ENCODE results near the gene TSPAN14. TPM values are rescaled to one million over a fixed set of nuclear protein-coding genes. Genes with fewer than 3 reads are reported as not detected.

The TSPAN14 gene
- total and polyA plus RNA-seq, 12 donors = 13.1 to 112 (median 45.5) TPM

DNA sequence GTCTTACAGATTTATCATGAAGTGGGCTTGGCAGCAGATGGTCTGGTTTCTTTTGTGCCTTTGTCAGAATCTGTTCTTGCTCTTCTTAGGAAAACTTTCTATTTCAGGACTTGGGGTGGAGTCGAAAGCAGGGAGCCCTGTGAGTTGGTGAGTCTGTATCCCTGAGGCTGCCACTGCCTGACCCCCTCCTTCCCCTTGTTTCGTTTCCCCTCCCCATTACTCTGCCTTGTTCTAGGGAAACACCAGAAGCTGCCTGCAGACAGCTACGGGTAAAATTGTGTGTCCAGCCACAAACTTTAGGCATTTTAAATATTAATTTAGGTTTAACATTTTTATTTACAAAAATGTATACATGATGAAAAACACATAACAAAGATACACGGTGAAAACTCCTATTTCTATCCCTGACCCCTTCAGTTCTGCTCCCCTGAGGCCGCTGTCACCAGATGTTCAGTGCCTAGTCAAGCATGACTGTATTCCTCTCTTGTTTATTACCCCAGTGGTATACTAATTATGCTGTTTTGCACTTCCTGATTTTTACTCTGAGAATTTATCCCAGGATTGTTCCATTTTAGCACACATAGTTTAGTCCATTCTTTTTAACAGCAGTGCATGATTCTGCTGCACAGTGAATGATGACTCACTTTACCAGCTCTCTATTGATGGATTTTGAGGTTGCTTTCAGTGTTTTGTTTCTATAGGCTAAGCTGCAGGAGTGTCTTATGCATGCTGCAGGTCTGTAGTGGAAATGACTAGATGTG, 9.1 kb downstream of the TSPAN14 start:
- TF ChIP-seq, protein P1, sequence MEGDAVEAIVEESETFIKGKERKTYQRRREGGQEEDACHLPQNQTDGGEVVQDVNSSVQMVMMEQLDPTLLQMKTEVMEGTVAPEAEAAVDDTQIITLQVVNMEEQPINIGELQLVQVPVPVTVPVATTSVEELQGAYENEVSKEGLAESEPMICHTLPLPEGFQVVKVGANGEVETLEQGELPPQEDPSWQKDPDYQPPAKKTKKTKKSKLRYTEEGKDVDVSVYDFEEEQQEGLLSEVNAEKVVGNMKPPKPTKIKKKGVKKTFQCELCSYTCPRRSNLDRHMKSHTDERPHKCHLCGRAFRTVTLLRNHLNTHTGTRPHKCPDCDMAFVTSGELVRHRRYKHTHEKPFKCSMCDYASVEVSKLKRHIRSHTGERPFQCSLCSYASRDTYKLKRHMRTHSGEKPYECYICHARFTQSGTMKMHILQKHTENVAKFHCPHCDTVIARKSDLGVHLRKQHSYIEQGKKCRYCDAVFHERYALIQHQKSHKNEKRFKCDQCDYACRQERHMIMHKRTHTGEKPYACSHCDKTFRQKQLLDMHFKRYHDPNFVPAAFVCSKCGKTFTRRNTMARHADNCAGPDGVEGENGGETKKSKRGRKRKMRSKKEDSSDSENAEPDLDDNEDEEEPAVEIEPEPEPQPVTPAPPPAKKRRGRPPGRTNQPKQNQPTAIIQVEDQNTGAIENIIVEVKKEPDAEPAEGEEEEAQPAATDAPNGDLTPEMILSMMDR (IDR thresholded peaks at IDR 0.05) = no peak
- TF ChIP-seq POLR2A (IDR thresholded peaks at IDR 0.05) = no peak
- intact Hi-C loops (cut with DNase I) = no loop called here
- Histone ChIP-seq H3K27me3 (no peaks in the 10 kb centered on the region), H3K9me3 (replicated peaks in 1 of 3) (no peaks in the 10 kb centered on the region), H3K4me3 (peak overlapping the region in 1 of 4 donors; percentile 20), H3K36me3 (replicated peaks in 1 of 2) (no peaks in the 10 kb centered on the region), H3K27ac (peak overlapping the region in 2 of 5 donors; percentile 63 to 76), H3K4me1 (replicated peaks in 1 of 2) (peaks cover 38 to 95% of the 10 kb centered on the region in 2 donors)
- DNase-seq = no peak
- 41 to 54% (median 49%) methylated on average over 5 of the region's 5 CpGs for WGBS, 4 donors

DNA sequence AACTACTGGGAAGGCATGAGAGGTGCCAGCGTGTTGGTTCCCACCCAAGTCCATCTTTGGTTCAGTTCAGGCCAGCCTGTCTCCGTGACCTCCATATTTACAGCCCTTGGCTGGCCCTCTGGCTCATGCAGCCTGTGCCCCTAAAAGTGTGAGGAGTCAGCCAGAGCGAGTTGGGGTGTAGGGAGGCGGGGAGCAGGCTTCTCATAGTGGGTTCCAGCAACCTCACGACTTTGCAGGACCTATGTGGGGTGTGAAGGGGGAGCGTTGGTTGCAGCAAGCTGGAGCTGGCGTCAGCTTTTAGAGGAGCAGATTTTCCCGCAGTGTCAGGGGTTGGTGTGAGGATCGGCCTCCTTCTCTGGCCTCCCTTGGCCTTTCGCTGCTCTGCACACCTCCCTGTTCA, 9.8 kb downstream of the TSPAN14 start:
- Histone ChIP-seq H3K27me3 (no peaks in the 10 kb centered on the region), H3K4me1 (replicated peaks in 1 of 2) (peaks cover 38 to 90% of the 10 kb centered on the region in 2 donors), H3K36me3 (replicated peaks in 1 of 2) (no peaks in the 10 kb centered on the region), H3K4me3 (no peak overlapping the region), H3K9me3 (replicated peaks in 1 of 3) (no peaks in the 10 kb centered on the region), H3K27ac (peak overlapping the region in 2 of 5 donors; percentile 49 to 63)
- intact Hi-C loops (cut with DNase I) = no loop called here
- 85 to 93% (median 90%) methylated on average over 10 of the region's 10 CpGs for WGBS, 4 donors
- TF ChIP-seq POLR2A (IDR thresholded peaks at IDR 0.05) = no peak
- TF ChIP-seq, protein P1 (IDR thresholded peaks at IDR 0.05) = no peak
- DNase-seq = no peak

DNA sequence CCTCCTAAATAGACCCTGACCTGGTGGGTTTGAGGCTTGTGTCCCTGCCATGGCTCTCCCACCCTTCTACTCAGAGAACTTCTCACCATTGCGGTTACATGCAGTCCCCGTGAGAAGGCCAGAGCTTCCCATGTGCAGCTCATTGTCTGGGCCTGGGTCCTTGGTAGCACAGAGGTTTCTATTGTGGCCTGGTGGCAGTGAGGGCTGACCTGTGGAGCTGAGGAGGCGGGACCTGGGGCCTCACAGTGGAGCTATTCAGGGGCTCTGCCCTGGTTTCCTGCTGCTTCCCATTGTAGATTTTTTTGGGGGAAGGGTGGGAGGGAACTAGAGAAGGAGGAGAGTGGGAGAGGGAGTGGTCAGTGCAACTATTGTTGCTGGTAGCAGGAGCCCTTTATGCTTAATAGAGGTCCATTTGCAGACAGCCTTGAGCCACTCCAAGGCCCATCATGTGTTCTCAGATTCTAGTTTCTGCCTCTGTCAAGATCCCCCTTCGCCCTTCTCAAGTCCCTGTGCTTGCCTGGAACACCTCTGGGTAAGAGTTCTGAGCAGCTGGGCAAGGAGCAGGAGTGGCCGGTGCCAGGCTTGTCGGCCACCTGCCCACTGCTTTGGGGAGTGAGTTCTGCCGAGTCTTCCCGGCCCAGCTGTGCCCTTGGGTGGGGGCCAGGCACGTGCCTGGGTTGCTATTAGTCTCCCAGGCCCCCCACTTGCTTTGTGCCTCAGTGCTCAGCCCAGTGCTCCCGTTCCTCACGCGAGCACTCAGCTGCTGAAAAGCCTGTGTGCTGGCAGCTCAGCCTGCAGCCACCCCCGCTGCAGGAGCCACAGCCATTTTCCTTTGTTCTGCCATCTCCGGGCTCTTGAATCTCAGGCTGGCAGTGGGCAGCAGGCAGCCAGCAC, 10.7 kb downstream of the TSPAN14 start:
- Histone ChIP-seq H3K36me3 (replicated peaks in 1 of 2) (peaks cover 0 to under 1% of the 10 kb centered on the region in 2 donors), H3K4me3 (no peak overlapping the region), H3K27me3 (no peaks in the 10 kb centered on the region), H3K4me1 (replicated peaks in 1 of 2) (peaks cover 38 to 89% of the 10 kb centered on the region in 2 donors), H3K27ac (peak overlapping the region in 2 of 5 donors; percentile 32 to 49), H3K9me3 (replicated peaks in 1 of 3) (no peaks in the 10 kb centered on the region)
- peak in 1 of 7 donors; percentile 44 for DNase-seq
- intact Hi-C loops (cut with DNase I) = no loop called here
- TF ChIP-seq, protein P1 (IDR thresholded peaks at IDR 0.05) = no peak
- no peak for TF ChIP-seq POLR2A (IDR thresholded peaks at IDR 0.05)
- WGBS, 4 donors = 47 to 70% (median 57%) methylated on average over 5 to 14 of the region's 14 CpGs

DNA sequence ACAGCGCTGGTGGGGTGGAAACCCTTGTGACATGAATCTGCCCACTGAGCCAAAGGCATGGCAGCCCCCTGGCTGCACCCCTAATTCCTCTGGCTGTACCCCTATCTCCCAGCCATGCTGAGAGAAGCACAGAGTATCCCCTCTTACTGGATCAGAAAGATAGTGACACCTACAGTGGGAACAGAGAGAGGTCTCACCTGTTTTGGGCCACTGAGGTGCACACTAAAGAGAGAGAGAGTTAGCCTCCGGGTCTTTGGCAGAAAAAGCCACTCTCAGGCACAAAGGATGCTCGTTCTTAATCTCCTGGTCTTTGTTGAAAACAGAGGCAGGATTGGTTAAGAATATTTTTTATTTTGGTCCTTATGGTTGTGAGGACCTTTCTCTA, 11.3 kb downstream of the TSPAN14 start:
- 66 to 92% (median 72%) methylated on average over 2 to 3 of the region's 3 CpGs for WGBS, 4 donors
- Histone ChIP-seq H3K27ac (peak overlapping the region in 2 of 5 donors; percentile 32 to 49), H3K27me3 (no peaks in the 10 kb centered on the region), H3K9me3 (replicated peaks in 1 of 3) (no peaks in the 10 kb centered on the region), H3K4me3 (no peak overlapping the region), H3K36me3 (replicated peaks in 1 of 2) (peaks cover 0 to 3% of the 10 kb centered on the region in 2 donors), H3K4me1 (replicated peaks in 1 of 2) (peaks cover 37 to 85% of the 10 kb centered on the region in 2 donors)
- no peak for DNase-seq
- intact Hi-C loops (cut with DNase I) = no loop called here
- TF ChIP-seq, protein P1 (IDR thresholded peaks at IDR 0.05) = no peak
- TF ChIP-seq POLR2A (IDR thresholded peaks at IDR 0.05) = no peak

Measured in adrenal gland (tissue), 12 donors.